T47D (cell line): ENCODE data around the gene ADAMTSL1.

ENCODE experiments used
- DNase-seq, 2 experiments: peaks; one replicate each; pipeline versions ENCODE4 v3.0.0 to v3.0.0-alpha.2; 2011 to 2012; ENCODE audit warnings: low read depth in 1 of 2, low spot score in 1 of 2
- JUND ChIP-seq: IDR thresholded peaks from 2 replicates; pipeline ENCODE4 v1.6.1; 2012; ENCODE audit warnings: low read depth
- in situ Hi-C: cut with HindIII; loops from 2 replicates; pipeline ENCODE4 v1.10.0; 2016; ENCODE audit warnings: low sequenced_read_pairs, low pct_unique_long_range_greater_than_20kb

ADAMTSL1 gene

GRCh38 chr9:18768951-18769622 is 295.1 kb downstream of the ADAMTSL1 start:
- DNase-seq = no peak
- in situ Hi-C loops = no loop called here
- no peak for TF ChIP-seq JUND

GRCh38 chr9:18770131-18770908 is 296.4 kb downstream of the ADAMTSL1 start:
- in situ Hi-C loops = no loop called here
- DNase-seq = no peak
- TF ChIP-seq JUND = no peak

GRCh38 chr9:18771011-18771410 is 297.1 kb downstream of the ADAMTSL1 start:
- DNase-seq = no peak
- TF ChIP-seq JUND = no peak

GRCh38 chr9:18771763-18772162 is 297.8 kb downstream of the ADAMTSL1 start:
- TF ChIP-seq JUND = no peak
- in situ Hi-C loops = no loop called here
- no peak for DNase-seq

More at GRCh38 chr9:18771011-18771410, 297.1 kb downstream of the ADAMTSL1 start:
- in situ Hi-C loops = no loop called here

- in situ Hi-C loops = no loop called here
Measured at GRCh38 chr9:18775241-18775640, 301.3 kb downstream of the ADAMTSL1 start.

GRCh38 chr9:18775930-18776329 is 302.0 kb downstream of the ADAMTSL1 start:
- in situ Hi-C loops = no loop called here
- DNase-seq = no peak
- no peak for TF ChIP-seq JUND

More at GRCh38 chr9:18775241-18775640, 301.3 kb downstream of the ADAMTSL1 start:
- DNase-seq = no peak
- no peak for TF ChIP-seq JUND

GRCh38 chr9:18776836-18777820 is 303.2 kb downstream of the ADAMTSL1 start:
- no peak for TF ChIP-seq JUND
- in situ Hi-C loops = no loop called here

GRCh38 chr9:18778147-18778546 is 304.2 kb downstream of the ADAMTSL1 start:
- in situ Hi-C loops = no loop called here
- DNase-seq = no peak
- no peak for TF ChIP-seq JUND

More at GRCh38 chr9:18776836-18777820, 303.2 kb downstream of the ADAMTSL1 start:
- DNase-seq = no peak

GRCh38 chr9:18778846-18779245 is 304.9 kb downstream of the ADAMTSL1 start:
- in situ Hi-C loops = no loop called here
- no peak for DNase-seq
- TF ChIP-seq JUND = no peak

GRCh38 chr9:18783909-18784308 is 310.0 kb downstream of the ADAMTSL1 start:
- DNase-seq = no peak
- no peak for TF ChIP-seq JUND
- in situ Hi-C loops = no loop called here

- no peak for DNase-seq
- in situ Hi-C loops = no loop called here
- no peak for TF ChIP-seq JUND
Measured at GRCh38 chr9:18785604-18786003, 311.7 kb downstream of the ADAMTSL1 start.

GRCh38 chr9:18786196-18786595 is 312.2 kb downstream of the ADAMTSL1 start:
- in situ Hi-C loops = no loop called here
- DNase-seq = no peak
- TF ChIP-seq JUND = no peak
